ENCODE data around the gene PPP4R3A. TPM values are rescaled to one million over a fixed set of nuclear protein-coding genes. Genes with fewer than 3 reads are reported as not detected.

PPP4R3A gene
- total and polyA plus RNA-seq, 2 of the 4 experiments (the other 2 are of a cell fraction) = 28.2 to 28.9 TPM

GRCh38 chr14:91555531-91555930 is 45.4 kb upstream of the PPP4R3A start:
- no TSS peak for BruUV-seq (replicated peaks)
- Histone ChIP-seq H2BK20ac (ENCODE audit: low read depth, low read length) (no peak overlapping the region), H2AK5ac (ENCODE audit: low read depth, low read length) (no peak overlapping the region), H3K4me3 (ENCODE audit: insufficient read depth, low read depth, low read length) (no peak overlapping the region), H2BK120ac (ENCODE audit: low read depth, low read length) (no peak overlapping the region), H3K4ac (ENCODE audit: low read depth, low read length) (no peak overlapping the region), H3K27ac (ENCODE audit: insufficient read depth, low read length) (no peak overlapping the region), H3K4me1 (ENCODE audit: control insufficient read depth, insufficient read depth, low read length) (no peaks in the 10 kb centered on the region), H2AFZ (replicated peaks; ENCODE audit: low read length, poor library complexity) (no peak overlapping the region), H2BK15ac (ENCODE audit: low read depth, low read length) (no peak overlapping the region), H3K36me3 (ENCODE audit: control insufficient read depth, insufficient read depth, low read length) (no peaks in the 10 kb centered on the region), H4K8ac (ENCODE audit: low read depth in 2 of 2, low read length in 2 of 2) (no peak overlapping the region), H4K5ac (ENCODE audit: low read depth, low read length) (no peak overlapping the region), H2AK9ac (replicated peaks; ENCODE audit: low read depth, low read length, poor library complexity) (no peak overlapping the region), H4K91ac (ENCODE audit: insufficient read depth, low read depth, low read length) (no peak overlapping the region), H3K27me3 (ENCODE audit: control insufficient read depth, insufficient read depth, low read length) (no peaks in the 10 kb centered on the region), H3K23ac (ENCODE audit: low read depth, low read length) (no peak overlapping the region), H4K20me1 (ENCODE audit: insufficient read depth, low read length) (no peaks in the 10 kb centered on the region), H3K4me2 (ENCODE audit: low read depth, low read length) (no peak overlapping the region), H3K9ac (ENCODE audit: low read depth, low read length) (no peak overlapping the region), H2BK5ac (ENCODE audit: low read depth, low read length, poor library complexity, severe bottlenecking) (no peak overlapping the region), H3K9me1 (ENCODE audit: insufficient read depth, low read length) (no peaks in the 10 kb centered on the region), H3K9me3 (ENCODE audit: control insufficient read depth, insufficient read depth, low read length) (no peaks in the 10 kb centered on the region), H3K56ac (ENCODE audit: extremely low read depth, insufficient read depth, low read length) (no peak overlapping the region), H3K14ac (replicated peaks; ENCODE audit: low read depth, low read length) (no peak overlapping the region), H3K18ac (ENCODE audit: low read depth, low read length) (no peak overlapping the region), H3K79me1 (ENCODE audit: low read depth in 1 of 2, low read length in 2 of 2) (no peaks in the 10 kb centered on the region)
- intact Hi-C loops (cut with micrococcal nuclease) = no loop called here
- dilution Hi-C loops (cut with HindIII; ENCODE audit: low sequenced_read_pairs, unreplicated experiment) = no loop called here
- in situ Hi-C loops (cut with MboI; ENCODE audit: low sequenced_read_pairs) = no loop called here
- CTCF ChIA-PET = no interaction called here
- ATAC-seq (ENCODE audit: low read depth) (no peak), DNase-seq (no peak)
- TF ChIP-seq NFE2L2 (IDR thresholded peaks at IDR 0.05; ENCODE audit: low read depth, low read length) (no peak), MXI1 (IDR thresholded peaks at IDR 0.05; ENCODE audit: borderline replicate concordance, low read depth, low read length) (no peak), BHLHE40 (IDR thresholded peaks at IDR 0.05; ENCODE audit: low read depth, low read length) (no peak), USF2 (IDR thresholded peaks at IDR 0.05; ENCODE audit: low read depth, low read length) (no peak), POLR2A (IDR thresholded peaks at IDR 0.05; ENCODE audit: low read depth, low read length) (no peak), MAZ (IDR thresholded peaks at IDR 0.05; ENCODE audit: borderline replicate concordance, low read depth, low read length) (no peak), CTCF (conservative IDR thresholded peaks at IDR 0.05; ENCODE audit: low read depth, low read length) (no peak), RCOR1 (IDR thresholded peaks at IDR 0.05; ENCODE audit: insufficient replicate concordance, low read length) (no peak), RFX5 (IDR thresholded peaks at IDR 0.05; ENCODE audit: low read depth, low read length) (no peak), ELK1 (IDR thresholded peaks at IDR 0.05; ENCODE audit: borderline replicate concordance, low read depth, low read length) (no peak), CEBPB (IDR thresholded peaks at IDR 0.05; ENCODE audit: low read depth, low read length) (no peak), FOS (IDR thresholded peaks at IDR 0.05; ENCODE audit: low read depth, low read length) (no peak), CHD1 (IDR thresholded peaks at IDR 0.05; ENCODE audit: low read depth, low read length) (no peak), SMC3 (IDR thresholded peaks at IDR 0.05; ENCODE audit: low read depth, low read length) (no peak), RAD21 (IDR thresholded peaks at IDR 0.05; ENCODE audit: low read length) (no peak), MAFK (IDR thresholded peaks at IDR 0.05; ENCODE audit: low read depth, low read length) (no peak)
- POLR2A ChIA-PET (ENCODE audit: unreplicated experiment) = no interaction called here
- WGBS, 2 experiments (ENCODE audit: extremely low coverage in 2 of 2, insufficient read length in 1 of 2) = no CpG with 5 or more reads among the region's 2 CpGs

Measured in IMR-90 (cell line).